Activated CD4-positive, CD25-positive, alpha-beta regulatory T cell (primary cell): ENCODE data around the gene NFIB.

Experiments used
- DNase-seq, 4 experiments: peaks; one replicate each; lab custom pipeline; 2025; lab: John Stamatoyannopoulos, UW

The NFIB gene

DNA sequence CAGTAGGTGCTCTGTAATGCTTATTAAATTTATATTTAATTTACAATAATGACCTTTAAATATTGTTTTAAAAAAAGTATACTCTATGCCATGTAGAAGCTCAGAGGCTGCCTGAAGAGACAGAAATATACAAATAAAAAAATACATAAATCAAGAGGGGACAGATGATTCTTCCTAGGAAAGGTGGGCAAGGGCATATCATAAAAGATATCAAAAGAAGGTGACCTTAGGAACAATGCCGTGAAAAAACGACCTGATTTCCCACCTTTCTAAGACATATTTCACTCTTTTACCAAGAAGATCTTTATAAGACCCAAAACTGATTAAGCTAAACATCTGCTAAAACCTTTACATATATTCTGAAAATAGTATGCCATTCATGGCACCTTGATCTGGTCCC is 128.9 kb downstream of the NFIB start:
- no peak for DNase-seq

DNA sequence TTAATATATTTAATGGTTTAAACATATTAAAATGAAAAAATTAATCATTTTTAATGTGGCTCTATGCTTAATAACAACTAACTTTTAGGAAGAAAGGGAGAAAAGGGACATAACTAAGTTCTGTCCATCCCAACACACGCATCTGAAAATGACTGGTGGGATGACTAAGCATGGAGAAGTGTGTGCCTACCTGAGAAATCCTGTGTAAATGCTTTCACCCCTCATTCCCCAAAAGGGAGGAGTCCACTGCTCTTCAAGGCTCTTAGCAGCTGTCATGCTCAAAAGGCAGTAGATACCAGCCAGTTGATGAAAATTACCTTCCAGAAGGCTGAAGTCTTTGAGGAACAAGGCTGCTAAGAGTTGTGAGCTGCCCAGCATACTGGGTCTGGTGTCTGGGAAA is 130.9 kb downstream of the NFIB start:
- no peak for DNase-seq

DNA sequence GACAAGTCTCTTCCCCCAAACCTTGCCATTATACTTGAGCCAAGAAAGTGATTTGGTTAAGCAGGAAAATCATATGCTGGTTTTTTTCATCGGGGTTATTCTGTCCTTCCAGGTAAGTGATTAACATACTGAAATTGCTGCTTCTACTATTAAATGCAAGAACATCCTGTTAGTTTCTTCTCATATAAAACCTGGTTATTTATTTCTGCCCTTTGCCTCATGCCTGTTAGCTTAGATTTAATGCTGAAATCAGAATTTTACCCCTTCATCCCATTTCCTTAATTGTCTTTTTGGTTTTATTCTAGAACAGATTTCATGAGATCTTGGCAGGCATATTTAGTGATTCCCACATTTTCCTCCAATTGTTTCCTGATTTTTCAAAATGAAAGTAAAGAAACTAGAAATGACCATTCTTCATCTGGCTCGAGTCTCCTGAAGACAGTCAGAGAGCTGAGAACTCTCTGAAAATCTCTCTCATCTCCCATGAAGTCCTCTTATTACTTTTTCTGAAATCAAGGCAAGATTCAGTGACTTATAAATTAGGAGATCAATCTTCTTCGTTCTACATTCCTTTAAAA is 132.9 kb downstream of the NFIB start:
- DNase-seq, result no peak

DNA sequence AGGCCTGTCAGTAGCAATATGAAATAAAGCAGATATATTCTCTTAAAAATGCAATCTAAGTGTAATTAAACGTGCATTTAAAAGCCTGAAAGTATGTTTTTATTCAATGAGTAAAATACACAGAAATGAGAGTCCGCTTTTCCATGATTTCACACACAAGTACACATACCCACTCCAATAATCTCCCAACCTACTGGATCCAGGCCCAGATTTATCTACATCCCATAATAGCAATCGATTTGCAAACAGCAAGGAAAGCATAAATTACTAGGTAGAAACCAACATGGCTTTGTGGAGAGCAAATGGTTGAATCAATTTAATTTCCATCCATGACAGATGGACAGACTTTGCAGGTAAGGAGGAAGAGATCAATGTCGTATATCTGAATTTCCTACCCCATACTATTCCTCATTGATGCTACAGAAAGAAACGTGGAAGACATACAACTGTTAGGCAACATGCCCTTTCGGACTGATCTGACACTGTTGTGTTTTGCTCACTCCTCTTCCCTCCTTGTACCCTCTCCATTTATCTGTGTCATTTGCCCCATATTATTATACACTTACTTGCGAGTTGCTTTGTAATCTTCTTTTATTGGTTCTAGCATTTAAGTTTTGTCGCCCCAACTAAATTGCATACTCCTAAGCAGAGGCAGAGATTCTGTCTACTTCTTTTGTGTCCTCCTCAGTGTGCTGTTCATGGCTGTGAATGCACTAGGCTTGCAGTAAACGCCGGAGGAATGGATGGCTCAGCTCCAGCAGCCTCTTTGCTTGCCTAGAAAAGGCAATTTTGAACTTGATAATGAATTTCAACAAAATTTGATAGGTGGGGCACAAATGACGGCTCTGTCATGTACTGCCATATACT is 133.6 kb downstream of the NFIB start:
- no peak for DNase-seq

DNA sequence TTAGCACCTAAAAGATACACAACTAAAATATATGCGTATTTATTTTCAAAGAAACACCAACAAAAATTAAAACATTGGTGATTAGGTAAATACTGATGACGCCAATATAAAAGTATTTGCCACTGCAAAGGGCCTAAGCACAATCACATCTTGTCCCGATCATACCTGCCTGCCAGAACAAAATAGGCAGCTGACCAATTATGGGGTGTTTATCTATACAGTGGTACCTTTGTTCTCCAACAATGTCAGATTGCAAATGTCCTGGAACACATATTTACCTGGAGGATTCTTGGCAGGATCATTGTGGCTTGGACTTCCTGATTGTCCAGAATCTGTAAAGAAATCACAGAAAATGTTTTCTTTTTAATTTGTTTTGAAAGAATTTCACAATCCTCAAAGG is 134.5 kb downstream of the NFIB start:
- DNase-seq, result no peak

DNA sequence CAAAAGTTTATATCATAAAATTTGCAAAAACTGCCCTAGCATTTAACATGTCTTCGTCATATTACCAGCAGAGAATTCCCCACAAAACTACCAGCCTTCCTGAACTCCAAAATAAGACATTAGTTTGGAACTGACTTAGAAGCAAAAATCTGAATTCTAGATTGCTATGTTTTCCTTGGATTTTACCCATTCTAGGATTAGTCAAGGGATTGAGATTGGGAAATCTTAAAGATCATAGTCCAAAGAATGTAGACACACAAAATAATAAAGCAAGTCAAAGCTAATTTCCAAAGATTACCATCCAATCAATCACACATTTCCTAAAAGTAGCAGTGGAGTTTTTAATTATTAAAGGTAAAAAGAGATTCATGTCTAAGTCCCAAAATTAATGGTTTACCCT is 138.2 kb downstream of the NFIB start:
- no peak for DNase-seq

DNA sequence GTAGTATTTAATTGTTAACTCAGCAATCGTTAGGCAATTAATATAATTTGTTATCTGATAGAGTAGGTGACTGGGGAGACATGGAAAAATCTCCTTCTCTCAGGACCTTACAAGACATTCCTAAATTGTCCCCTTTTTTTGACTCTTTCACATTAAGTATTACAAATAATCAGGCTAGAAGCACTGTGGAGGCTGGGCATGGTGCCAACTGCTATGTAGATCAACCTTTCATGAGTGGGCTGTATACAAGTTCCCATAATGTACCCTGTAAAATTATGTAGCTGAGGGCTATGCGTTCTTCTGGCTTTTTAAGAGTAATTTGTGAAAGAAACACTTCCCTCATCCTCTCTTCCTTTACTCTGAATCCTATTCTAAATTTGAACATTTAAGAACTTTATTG is 140.2 kb downstream of the NFIB start:
- no peak for DNase-seq

DNA sequence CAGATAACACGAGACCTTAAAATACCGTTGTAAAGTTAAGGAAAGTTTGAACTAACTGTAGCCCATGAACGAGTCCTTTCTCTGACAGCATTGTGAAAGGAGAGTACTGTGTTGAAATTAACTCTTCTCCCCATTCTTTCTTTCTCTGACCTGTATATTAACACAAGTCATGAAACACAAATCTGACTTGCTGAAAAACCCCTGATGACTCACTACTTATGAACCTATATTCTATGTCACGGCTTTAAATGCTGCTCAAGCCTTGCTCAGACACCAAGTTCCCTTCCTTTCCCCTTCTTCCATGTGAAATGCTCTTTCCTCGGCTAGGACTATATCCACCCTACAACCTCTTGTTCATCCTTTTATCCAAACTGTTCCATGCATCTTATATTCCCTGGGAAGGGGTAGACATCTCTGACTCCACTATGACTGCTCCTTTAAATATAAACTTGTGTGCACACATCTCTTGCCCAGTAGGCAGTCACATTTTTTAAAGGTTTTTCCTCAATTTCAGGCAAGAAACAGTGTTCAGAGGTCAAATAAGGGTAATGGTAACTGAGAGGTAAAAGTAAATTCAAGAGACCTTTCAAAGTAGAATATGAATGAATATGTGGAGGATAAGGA is 142.9 kb downstream of the NFIB start:
- DNase-seq, result no peak

DNA sequence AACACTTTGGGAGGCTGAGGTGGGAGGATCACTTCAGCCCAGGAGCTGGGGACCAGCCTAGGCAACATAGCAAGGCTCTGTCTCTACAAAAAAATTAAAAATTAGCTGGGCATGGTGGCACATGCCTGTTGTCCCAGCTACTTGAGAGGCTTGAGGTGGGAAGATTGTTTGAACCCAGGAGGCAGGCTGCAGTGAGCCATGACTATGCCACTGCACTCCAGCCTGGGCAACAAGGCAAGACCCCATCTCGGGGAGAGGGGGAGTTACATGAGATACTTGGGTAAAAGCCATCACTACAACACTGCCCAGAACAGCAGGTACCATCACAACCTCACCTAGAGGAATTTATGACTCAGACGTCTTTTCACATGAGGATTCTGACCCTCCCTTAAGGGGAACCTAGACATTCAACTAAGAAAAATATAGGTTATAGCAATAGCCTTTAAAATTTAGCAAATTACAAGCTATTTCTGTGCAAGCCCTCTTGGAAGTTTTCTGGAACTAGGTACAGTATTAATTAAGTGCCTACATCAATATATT is 143.5 kb downstream of the NFIB start:
- DNase-seq, result no peak

DNA sequence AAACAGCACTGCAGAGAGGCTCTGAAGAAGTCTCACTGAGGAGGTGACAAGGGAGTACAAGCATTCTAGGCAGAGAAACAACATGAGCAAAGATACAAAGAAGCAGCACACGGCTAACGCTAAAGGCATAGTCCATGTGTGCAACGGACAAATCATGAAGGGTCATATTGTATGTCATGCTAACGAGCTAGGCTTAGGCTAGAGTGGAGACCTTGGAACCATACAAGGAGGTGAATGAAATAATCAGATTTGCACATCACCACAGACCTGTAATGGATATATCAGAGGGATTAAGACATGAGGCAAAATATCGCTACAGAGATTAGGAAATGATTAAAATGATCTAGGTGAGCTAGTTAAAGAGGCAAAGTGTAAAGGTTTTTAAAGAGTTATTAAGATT is 145.6 kb downstream of the NFIB start:
- no peak for DNase-seq

DNA sequence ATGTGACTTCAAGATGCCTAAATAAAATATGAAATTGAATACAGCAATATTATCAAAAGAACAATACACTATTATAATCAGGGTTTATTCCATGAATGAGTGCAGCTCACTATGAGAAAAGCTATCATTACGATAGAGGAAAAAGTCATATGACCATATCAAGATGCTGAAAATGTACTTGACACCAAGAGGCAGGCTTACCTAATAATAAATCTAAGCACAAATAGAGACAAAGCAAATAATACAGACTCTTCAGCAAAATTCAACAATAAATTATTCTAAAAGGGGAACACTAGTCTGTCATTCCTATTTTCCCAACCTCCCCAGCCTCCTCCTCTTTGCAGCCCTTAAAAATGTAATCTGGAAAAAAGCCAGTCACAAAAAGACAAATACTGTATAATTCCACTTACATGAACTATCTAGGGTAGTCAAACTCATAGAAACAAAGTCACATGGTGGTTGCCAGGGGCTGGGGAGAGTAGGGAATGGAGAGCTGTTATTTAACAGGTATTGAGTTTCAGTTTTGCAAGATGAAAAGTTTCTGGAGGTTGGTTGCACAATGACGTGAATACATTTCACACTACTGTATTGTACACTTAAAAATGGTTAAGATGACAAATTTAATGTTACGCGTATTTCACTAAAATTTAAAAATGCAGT is 148.4 kb downstream of the NFIB start:
- no peak for DNase-seq

DNA sequence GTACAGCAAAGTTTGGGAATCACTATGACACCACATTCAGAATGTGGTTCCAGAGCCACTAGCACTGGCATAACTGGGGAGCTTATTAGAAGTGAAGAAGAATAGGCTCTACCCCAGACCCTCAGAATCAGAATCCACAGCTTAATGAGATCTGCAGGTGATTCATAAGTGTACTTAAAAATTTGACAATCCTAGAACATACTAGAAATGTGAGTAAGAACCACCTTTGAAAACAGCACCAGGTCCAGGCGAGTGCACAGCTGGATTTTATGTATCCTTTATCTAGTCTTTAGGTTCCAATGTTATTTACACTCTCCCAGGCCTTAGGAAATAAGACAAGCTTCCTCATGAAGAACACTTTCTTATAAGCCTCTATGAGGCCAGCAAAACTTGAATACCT is 149.0 kb downstream of the NFIB start:
- no peak for DNase-seq

DNA sequence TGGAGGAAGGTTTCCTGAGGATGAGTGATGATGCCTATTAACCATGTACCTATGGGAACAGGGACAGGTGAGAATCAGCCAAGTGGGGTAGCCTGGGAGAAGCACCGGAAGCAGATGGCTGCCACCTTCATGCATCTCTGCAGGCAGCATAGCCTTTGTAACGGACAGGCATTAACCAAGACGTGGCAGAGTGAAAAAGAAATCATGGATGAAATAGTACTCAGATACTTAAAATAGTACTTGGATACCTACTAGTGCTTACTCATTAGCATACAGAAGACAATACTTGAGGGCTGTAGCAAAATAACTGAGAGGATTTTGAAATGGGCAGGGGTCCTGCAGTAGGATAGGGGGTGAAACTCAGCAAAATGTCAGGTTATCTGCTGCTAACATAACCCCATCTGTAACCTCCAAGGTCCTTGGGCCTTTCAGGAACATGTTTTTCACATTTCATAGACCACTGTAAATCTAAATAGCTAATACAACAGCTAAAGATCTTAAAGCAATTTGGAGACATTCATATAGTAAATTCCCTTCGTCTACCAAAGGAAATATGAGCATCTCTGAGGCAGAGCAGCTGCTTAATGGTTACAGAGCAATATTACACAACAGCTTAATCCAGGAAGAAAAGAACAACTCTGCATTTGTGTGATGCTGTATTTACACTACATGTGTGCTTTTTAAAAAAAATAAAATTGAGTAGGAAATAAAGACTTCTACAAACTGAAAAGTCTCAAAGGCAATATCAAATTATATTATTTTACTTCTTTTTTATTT is 154.3 kb downstream of the NFIB start:
- no peak for DNase-seq

DNA sequence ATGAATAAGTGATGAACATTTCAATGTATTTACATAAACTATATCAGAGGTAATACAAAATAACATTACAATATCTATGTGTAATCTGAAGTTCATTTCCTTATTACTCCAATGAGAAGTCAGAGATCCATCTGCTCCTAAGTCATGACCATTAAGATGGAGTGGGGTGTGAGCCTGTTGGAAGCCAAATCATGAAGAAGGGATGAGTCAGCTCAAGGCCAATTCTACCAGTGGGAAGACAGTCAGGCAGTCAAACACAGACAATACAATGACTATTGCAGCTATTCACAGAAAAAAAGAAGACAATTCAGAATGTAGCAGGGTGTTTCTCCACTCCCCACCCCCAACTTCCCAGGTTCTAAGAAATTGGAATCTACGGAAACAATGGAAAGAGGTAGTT is 155.0 kb downstream of the NFIB start:
- no peak for DNase-seq

DNA sequence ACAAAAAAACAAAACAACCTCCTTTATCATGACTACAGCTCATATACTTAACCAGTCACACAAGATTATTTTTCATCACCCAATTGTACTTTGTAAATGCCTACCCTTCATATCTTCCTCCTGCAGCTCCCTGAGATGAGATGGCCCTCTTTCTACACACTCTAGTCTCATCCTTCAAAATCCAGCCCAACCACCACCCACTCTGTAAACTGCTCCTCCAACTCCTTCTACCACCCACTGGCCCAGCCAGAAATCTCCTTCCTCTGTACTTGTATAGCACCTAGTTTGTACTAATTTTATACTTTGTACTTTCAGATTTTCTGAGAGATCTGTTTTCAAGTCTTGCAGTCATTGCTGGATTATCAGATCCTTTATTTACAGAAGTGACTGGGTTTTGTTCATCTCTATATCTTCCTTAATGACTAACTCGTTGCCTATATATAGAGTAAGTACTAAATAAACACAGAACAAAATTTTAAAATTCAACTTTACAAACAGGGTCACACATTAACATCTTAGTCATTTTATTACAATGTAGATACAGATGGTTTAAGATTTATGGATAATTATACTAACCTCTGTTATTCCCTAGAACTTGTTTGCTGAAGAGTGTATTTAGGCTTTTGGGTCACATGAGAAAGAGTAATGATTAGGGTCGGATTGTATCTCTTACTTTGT is 155.7 kb downstream of the NFIB start:
- no peak for DNase-seq

DNA sequence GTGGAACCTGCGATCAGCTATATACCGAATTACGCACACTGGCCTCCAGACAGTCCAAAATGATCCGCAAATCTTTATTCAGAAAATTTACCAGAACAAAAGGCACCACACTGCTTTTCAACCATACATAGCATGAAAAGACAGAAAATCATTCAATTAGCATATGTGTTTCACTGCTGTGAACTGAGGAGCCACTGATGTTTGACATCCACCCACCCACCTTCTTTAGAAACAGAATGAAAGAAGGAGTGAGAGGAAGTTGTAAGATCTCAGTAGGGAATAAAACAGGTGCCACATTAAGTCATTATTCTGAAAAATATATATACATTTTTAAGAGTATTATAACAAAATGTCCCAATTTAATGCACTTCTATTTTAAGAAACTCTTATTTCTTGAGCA is 156.8 kb downstream of the NFIB start:
- DNase-seq, result no peak

DNA sequence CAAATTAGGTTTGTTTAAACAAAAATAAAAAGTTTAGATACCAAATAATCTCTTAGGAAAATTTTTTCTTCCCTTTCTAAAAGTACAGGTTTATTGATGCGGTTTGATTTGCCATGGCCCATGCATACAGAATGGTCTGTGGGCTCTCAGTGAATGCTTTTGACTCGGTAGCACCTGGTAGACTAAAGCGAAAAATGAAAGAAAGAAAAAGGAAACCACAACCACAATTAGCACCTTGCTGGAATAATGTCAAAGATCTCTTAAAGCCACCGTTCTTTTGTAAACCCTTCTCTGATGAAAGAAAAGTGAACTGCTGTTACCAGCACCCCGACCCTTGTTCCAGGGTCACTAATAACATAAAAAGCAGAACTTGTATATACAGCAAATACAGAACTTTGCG is 157.9 kb downstream of the NFIB start:
- DNase-seq, result no peak

DNA sequence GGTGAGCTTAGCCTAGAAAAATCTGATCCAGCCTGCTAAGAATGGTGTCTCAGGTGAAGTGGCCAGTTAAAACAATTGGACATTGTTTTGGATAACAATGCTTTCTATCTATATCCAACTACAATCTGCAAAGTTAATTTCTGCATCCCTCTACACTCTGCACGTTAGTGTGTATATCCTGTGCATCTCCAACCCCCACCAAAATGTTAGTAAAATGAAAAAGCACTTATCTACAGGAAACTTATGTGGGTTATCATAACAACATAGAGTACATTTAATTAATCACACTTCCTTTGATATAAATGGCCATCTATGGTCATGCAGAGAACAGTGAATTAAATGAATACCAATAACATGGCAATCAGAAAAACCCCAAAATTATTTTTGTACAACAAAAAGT is 158.7 kb downstream of the NFIB start:
- DNase-seq, result no peak

DNA sequence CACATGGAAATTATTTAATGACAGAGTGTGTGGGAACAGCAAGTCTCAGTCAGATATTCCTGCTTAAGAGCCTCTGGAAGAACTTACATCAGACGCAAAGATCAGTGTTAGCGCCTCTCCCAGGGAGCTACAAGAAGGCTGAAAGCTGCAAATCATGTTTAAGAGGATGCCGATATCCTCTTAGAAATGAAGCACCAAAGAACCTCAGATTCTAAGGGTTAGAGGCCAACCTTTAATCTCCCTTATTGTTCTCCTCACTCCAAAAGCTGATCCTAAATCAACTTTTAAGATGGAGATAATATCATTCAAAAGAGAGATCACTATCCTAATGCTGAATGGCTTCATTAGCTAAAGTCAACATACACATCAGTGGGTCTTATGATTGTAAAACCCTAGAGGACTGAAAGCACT is 160.6 kb downstream of the NFIB start:
- DNase-seq, result no peak

DNA sequence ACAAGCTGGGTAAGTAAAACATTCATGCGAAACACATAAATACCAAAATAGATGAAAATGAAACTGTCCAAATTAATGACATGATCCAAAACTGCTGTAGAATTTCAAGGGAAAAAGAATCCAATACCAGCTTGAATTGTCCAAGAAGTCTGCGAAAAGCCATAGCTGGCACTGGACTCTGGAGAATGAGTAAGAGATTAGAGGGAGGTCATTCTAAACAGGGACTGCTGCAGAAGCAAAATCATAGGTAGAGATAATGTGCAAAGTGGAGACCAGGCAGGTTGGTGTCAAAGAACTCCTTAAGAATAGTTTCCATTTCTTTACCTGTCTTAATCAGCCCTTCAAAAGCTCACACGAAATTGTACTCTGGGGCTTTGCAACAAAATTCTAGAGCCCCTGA is 162.5 kb downstream of the NFIB start:
- no peak for DNase-seq

DNA sequence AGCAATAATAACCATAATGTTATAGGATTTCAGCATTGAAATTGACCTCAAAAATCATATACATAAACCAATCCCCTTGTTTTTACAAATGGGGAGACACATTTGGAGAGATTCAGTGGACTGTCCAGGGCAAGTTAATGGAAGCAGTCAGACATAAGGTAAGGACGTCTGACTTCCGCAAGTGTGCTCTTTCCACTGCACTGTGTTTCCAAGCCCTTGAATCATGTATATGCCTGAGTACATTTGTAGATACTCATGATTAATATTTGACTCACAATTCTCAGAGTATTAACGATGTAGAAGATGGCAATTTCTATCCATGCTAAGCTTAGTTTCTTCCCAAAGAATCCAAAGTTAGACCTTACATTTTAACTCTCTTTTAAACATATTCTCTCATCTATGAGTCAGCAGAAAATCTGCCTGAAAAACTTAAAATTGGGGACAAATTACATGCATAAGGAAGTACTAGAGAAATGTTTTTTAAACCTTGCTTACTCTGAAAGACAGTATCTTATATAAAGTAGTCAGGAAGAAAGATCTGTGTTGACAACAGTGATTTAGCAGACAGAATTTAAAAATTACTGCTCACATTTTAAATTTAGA is 165.3 kb downstream of the NFIB start:
- no peak for DNase-seq
